NCI-H446 treated with DMSO at 0.1 percent for 48 hours (cell line): ENCODE measurements around the gene FOXD4L1.
"Not testable (repeated sequence)": the region's sequence is repeated elsewhere in the genome, so short reads cannot be mapped to it uniquely, and the experiment has no call there.

ENCODE experiments used
- DNase-seq: peaks from one replicate; lab custom pipeline; 2025; lab: John Stamatoyannopoulos, UW

The FOXD4L1 gene

DNA sequence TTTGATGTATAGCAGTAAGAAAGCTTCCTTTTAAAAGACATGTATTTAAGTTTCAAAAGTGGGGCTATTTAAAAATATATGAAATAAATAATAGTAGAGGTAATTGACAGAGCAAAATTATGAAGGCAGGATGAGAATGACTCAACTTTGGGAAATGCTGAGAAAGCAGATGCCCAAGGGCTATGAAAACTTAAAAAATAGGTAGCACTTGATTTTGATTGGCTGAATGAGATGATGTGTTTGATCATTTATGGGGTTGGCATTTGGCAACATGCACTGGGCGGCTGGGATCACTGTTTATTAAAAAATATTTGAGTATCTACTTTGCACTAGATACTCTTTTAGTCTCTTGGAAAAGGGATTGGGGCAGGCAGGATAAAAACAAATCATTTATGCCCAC, 26.5 kb downstream of the FOXD4L1 start:
- not testable (repeated sequence) for DNase-seq

- DNase-seq = not testable (repeated sequence)
Measured at GRCh38 chr2:113527350-113528045, 29.0 kb downstream of the FOXD4L1 start.

- not testable (repeated sequence) for DNase-seq
Measured at GRCh38 chr2:113528126-113528525, 29.7 kb downstream of the FOXD4L1 start.

DNA sequence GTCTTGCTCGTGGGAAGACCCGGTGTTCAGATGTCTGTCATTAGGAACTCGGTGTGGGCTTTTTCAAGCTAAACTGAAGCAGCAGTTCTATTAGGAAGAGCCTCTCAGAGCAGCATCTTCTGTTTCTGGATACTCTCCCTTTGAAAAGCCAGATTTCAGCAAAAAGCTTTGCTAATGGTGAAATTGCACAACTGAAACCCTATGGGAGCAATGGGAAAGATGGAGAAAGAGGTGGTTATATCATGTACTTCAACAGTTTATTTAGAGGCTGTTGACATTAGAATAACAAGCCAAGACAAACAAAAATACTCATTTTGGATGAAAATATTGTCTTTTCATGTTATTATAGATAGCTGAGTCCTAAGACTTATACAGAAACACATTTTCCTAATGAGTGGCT, 30.4 kb downstream of the FOXD4L1 start:
- not testable (repeated sequence) for DNase-seq

DNA sequence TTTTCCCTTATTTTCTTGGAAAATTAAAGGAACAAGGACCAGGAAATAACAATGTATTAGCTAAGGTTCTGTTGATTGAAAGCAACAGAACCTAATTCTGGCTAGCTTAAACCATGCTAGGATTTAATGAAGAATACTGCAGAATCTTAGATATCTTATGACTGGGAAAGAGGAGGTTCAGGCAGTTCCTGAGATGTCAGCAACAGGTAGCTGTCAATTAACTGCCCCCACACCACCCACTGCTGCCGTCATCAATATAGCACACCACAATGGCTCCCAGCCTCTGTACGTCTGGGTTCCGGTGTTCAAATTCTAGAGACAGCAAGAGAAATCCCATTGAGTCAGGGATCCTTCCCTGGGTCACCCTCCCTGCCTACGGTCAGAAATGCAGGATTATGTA, 34.5 kb downstream of the FOXD4L1 start:
- DNase-seq = not testable (repeated sequence)

- not testable (repeated sequence) for DNase-seq
Measured at GRCh38 chr2:113536573-113536972, 38.1 kb downstream of the FOXD4L1 start.

DNA sequence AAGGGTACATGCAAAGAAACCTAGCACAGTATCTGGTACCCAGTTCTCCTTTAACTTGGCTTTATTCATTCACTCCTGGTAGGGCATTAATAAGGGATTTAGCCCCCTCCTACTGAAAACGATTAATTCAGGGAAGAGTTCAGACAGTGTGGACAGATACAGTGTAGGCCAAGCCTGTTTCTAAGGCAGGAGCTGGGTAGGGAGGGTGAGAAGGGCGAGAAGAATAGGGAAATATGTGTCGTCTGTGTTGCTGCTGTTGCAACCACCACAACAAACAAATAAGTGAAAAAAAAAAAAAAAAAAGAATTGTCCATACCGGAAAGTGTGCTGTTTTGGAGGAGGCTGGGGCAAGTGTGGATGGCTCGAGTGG, 42.4 kb downstream of the FOXD4L1 start:
- DNase-seq = not testable (repeated sequence)

- DNase-seq = not testable (repeated sequence)
Measured at GRCh38 chr2:113541204-113541975, 42.9 kb downstream of the FOXD4L1 start.

DNA sequence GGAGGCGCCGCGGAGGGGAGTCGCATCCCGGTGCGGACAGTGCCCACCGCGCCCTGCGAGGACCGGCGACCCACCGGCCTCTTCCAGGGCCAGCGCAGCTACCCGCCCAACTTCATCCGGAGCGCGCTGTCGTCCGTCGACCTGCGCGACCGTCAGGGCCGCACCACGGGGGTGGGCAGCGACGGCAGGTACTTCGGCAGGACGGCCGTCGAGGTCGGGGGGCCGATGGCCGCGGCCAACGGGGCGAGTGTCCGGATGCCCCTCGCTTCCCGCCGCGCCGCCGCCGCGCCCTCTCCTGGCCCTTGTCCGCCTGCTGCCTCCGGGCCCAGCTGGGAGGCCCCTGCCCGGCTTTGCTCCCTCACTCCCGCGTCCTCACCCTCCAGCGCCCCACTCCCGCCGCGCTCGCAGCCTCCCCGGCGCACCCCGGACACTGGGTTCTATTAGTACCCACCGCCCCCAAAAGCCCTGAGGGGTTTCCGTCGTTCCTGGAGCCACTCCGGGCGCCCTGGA, 43.6 kb downstream of the FOXD4L1 start:
- not testable (repeated sequence) for DNase-seq

GRCh38 chr2:113542529-113542928, 44.1 kb downstream of the FOXD4L1 start:
- DNase-seq = not testable (repeated sequence)
